Measurements from ENCODE around the gene SNX21. TPM values are rescaled to one million over a fixed set of nuclear protein-coding genes. Genes with fewer than 3 reads are reported as not detected.

Gene SNX21
- total and polyA plus RNA-seq, 9 of the 15 experiments (the other 6 are each of a cell fraction or from before 2014, with no cell fraction given): 0.10 to 1.2 (median 0.42) TPM

- TF ChIP-seq ZBTB12 (CRISPR knock-in tag; IDR thresholded peaks at IDR 0.05) (no peak), HES1 (IDR thresholded peaks at IDR 0.05; ENCODE audit: low read depth) (no peak), ZNF134 (CRISPR knock-in tag; conservative IDR thresholded peaks at IDR 0.05) (no peak), NR3C1 (CRISPR knock-in tag; IDR thresholded peaks at IDR 0.05) (no peak), ZNF609 (CRISPR knock-in tag; IDR thresholded peaks at IDR 0.05; ENCODE audit: borderline replicate concordance) (no peak), TRIM28 (IDR thresholded peaks at IDR 0.05) (no peak), MCM3 (IDR thresholded peaks at IDR 0.05) (no peak), ZNF507 (tag; conservative IDR thresholded peaks at IDR 0.05) (no peak), ZNF197 (CRISPR knock-in tag; IDR thresholded peaks at IDR 0.05; ENCODE audit: low read depth) (0 out of 2 replicates have a peak, but pooled peaks have one; percentile 56), WHSC1 (IDR thresholded peaks at IDR 0.05; ENCODE audit: low read length) (no peak), PHF21A (IDR thresholded peaks at IDR 0.05; ENCODE audit: borderline replicate concordance, low read depth) (no peak), ZBTB8A (IDR thresholded peaks at IDR 0.05; ENCODE audit: partially characterized antibody) (no peak), RBBP5 (IDR thresholded peaks at IDR 0.05; ENCODE audit: borderline replicate concordance, insufficient read depth, low read length, poor library complexity, severe bottlenecking) (peak; percentile 54), OTX1 (CRISPR knock-in tag; IDR thresholded peaks at IDR 0.05) (no peak; the same call in 1 of the 2 replicates), ZBTB33 (CRISPR knock-in tag; IDR thresholded peaks at IDR 0.05) (no peak), ARID2 (IDR thresholded peaks at IDR 0.05) (peak; percentile 62; the same call in 1 of the 2 replicates), ZNF583 (CRISPR knock-in tag; IDR thresholded peaks at IDR 0.05) (no peak), SIRT6 (IDR thresholded peaks at IDR 0.05; ENCODE audit: low read depth, low read length) (no peak), ZNF324 (CRISPR knock-in tag; IDR thresholded peaks at IDR 0.05) (no peak), ELF1 (tag; IDR thresholded peaks at IDR 0.05) (peak; percentile 66; the same call in 1 of the 2 replicates)
These were observed 57.7 kb downstream of the SNX21 start, which contains the start of the genes CTSA and NEURL2 (continued) for GRCh38 chr20:45890985-45891983.
